Gastroesophageal sphincter (tissue), 3 donors: ENCODE results near the gene TCTA.

ENCODE experiments used
- EP300 ChIP-seq: sonication (generic); formaldehyde crosslinking; IDR thresholded peaks from one replicate; pipeline ENCODE4 v1.6.1; 2017; ENCODE audit warnings: antibody characterized with exemption, mild to moderate bottlenecking
- POLR2AphosphoS5 ChIP-seq: sonication (generic); formaldehyde crosslinking; IDR thresholded peaks from one replicate; pipeline ENCODE4 v1.6.1; 2017; ENCODE audit warnings: antibody characterized with exemption
- TF ChIP-seq, protein P1 (sequence below), 4 experiments: fragments of 200-600 bp in 2 of 4; fragments of 450-650 bp in 2 of 4; sonication (generic) in 1 of 4; IDR thresholded peaks; one replicate each; pipeline ENCODE4 v1.5.1; 2017 to 2019; ENCODE audit warnings: antibody characterized with exemption in 4 of 4, mild to moderate bottlenecking in 2 of 4, moderate library complexity in 2 of 4

DNA sequence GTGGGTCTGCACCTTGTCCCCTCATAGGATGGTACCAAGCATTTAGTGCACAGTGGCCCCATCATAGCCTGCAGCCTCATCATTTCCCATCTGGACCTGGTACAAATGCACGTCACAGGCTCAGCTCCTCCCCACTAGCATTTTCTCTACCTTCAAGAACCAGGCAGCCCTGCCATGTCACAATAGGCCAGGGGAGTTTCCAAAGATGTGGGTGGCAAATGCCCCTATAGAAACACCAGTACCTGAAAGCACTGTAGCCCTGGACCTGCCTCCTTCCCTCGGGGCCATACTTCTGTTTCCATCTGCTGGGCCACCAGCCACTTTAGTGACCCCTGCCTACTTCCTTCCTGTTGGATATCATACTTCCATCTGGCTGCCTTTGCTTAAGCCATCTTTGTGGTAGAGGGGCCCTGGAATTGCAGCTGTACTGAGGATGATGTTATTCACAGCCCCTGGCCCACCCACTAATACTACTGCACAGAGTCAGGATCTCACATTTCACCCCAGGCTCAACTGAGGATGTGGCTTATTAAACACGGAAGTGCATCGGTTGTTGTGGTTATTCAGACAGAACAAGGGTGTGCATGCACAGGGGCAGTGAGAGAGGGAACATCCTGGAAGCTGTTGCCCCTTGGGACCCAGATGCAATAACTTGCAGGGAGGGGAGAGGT lies 3.8 kb downstream of the TCTA start:
- TF ChIP-seq, protein P1, sequence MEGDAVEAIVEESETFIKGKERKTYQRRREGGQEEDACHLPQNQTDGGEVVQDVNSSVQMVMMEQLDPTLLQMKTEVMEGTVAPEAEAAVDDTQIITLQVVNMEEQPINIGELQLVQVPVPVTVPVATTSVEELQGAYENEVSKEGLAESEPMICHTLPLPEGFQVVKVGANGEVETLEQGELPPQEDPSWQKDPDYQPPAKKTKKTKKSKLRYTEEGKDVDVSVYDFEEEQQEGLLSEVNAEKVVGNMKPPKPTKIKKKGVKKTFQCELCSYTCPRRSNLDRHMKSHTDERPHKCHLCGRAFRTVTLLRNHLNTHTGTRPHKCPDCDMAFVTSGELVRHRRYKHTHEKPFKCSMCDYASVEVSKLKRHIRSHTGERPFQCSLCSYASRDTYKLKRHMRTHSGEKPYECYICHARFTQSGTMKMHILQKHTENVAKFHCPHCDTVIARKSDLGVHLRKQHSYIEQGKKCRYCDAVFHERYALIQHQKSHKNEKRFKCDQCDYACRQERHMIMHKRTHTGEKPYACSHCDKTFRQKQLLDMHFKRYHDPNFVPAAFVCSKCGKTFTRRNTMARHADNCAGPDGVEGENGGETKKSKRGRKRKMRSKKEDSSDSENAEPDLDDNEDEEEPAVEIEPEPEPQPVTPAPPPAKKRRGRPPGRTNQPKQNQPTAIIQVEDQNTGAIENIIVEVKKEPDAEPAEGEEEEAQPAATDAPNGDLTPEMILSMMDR (IDR thresholded peaks at IDR 0.05) = no peak
- TF ChIP-seq POLR2AphosphoS5 = no peak
- TF ChIP-seq EP300 = no peak
